GM23248 (cell line): ENCODE measurements around the gene DELE1.

Experiments used
- EZH2 ChIP-seq: fragments of 200-600 bp; sonication (generic); IDR thresholded peaks from 2 replicates; pipeline ENCODE4 v1.6.1; 2018; ENCODE audit warnings: antibody characterized with exemption, mild to moderate bottlenecking; ENCODE audit not compliant: insufficient read depth, poor library complexity, severe bottlenecking
- EZH2phosphoT487 ChIP-seq: fragments of 200-600 bp; sonication (generic); IDR thresholded peaks from 2 replicates; pipeline ENCODE4 v1.6.1; 2018; ENCODE audit warnings: antibody characterized with exemption, moderate library complexity, mild to moderate bottlenecking, low read depth; ENCODE audit not compliant: insufficient read depth

DNA sequence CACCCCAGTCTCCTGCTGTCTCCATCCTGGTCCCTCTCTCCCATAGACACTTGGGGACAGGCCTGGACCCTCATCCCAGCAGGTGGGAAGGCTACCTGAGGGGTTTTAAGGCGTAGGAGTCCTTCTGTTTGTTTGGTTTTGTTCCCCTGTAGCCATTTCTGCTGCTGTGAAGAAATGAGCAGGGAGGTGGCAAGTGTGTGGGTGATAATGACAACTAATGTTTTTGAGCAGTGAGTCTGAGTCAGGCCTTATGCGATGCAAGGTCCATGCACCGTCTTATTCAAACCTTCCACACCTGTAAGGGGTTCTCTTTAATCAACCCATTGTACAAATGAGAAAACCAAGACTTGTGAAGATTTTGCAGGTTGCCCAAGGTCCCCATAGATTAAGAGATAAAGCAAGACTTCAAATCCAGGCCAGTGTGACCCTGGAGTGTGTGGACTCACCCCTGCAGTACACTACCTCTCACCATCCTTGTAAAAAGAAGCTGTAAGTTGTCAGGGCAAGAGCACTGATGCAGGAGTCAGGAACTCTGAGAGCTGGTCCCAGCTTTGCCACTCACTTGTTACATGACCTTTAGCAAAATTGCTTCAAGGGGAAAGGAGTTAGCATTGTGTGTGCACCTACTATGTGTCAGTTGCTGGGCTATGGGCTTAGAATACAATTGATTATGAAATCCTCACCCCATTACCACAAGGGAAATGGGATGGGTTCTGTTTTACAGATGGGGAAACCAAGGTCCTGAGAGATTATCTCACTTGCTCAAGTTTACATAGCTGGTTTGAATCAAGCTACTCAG is 26.7 kb downstream of the DELE1 start:
- TF ChIP-seq EZH2phosphoT487, result no peak
- no peak for TF ChIP-seq EZH2
